Upper lobe of right lung (tissue), 1 donor: ENCODE measurements around the gene POU4F3. TPM values are rescaled to one million over a fixed set of nuclear protein-coding genes. Genes with fewer than 3 reads are reported as not detected.

ENCODE experiments used
- ATAC-seq: fragments of 200-7000 bp; cut with Tn5 transposase; one replicate; pipeline ENCODE4 v1.9.1; 2020; ENCODE audit warnings: mild to moderate bottlenecking, moderate library complexity
- DNase-seq: peaks from one replicate; pipeline ENCODE4 v3.0.0-alpha.2; 2020
- H3K27ac ChIP-seq: fragments of 200-600 bp; one replicate; pipeline ENCODE4 v1.8.0; 2022
- H3K27me3 ChIP-seq: fragments of 200-600 bp; one replicate; pipeline ENCODE4 v1.8.0; 2022; ENCODE audit warnings: mild to moderate bottlenecking
- H3K36me3 ChIP-seq: fragments of 200-600 bp; one replicate; pipeline ENCODE4 v1.8.0; 2022
- H3K4me1 ChIP-seq: fragments of 200-600 bp; one replicate; pipeline ENCODE4 v1.8.0; 2022
- H3K4me3 ChIP-seq: fragments of 200-600 bp; one replicate; pipeline ENCODE4 v1.8.0; 2022; ENCODE audit warnings: mild to moderate bottlenecking
- H3K9me3 ChIP-seq: fragments of 200-600 bp; one replicate; pipeline ENCODE4 v1.8.0; 2022
- CTCF ChIP-seq: fragments of 200-600 bp; IDR thresholded peaks from one replicate; pipeline ENCODE4 v1.8.0; 2022; ENCODE audit warnings: antibody characterized with exemption
- intact Hi-C: fragments of 100-400 bp; cut with DNase I; formaldehyde crosslinking; loops from one replicate; pipeline ENCODE4 v1.11.0; 2022
- total RNA-seq: library from RNA; stranded (reverse); fragmentation: NEBNext Ultra II Directional; extraction: Animal tissue kit (Norgen Biotek cat#: 25700); gene quantifications from one replicate; pipeline ENCODE4 v1.2.1, GENCODE V29; 2021
- donor health status: DM: no; HTN: yes; CAD: no; lungs with severe emphysema.

POU4F3 gene
- total RNA-seq, 1 donor from 2014 or later: not detected

- ATAC-seq: no peak
- intact Hi-C loops: no loop called here
- Histone ChIP-seq H3K36me3 (no peaks in the 10 kb centered on the region), H3K27ac (no peak overlapping the region), H3K9me3 (no peaks in the 10 kb centered on the region), H3K27me3 (peaks cover 6% of the 10 kb centered on the region), H3K4me3 (no peak overlapping the region), H3K4me1 (no peaks in the 10 kb centered on the region)
- TF ChIP-seq CTCF: no peak
- DNase-seq: no peak
Observed at GRCh38 chr5:146365618-146366017, 27.0 kb downstream of the POU4F3 start.

GRCh38 chr5:146366904-146367303, 28.3 kb downstream of the POU4F3 start:
- intact Hi-C loops: no loop called here
- H3K27ac ChIP-seq: no peak overlapping the region
- DNase-seq (no peak), ATAC-seq (peak; percentile 89)
- TF ChIP-seq CTCF: no peak
- H3K9me3 ChIP-seq: no peaks in the 10 kb centered on the region
- H3K4me3 ChIP-seq: no peak overlapping the region
- no peaks in the 10 kb centered on the region for H3K4me1 ChIP-seq
- H3K27me3 ChIP-seq: peaks cover under 1% of the 10 kb centered on the region
- H3K36me3 ChIP-seq: no peaks in the 10 kb centered on the region

- ATAC-seq (no peak), DNase-seq (no peak)
- Histone ChIP-seq H3K27ac (no peak overlapping the region), H3K36me3 (no peaks in the 10 kb centered on the region), H3K4me3 (no peak overlapping the region), H3K4me1 (no peaks in the 10 kb centered on the region), H3K9me3 (no peaks in the 10 kb centered on the region), H3K27me3 (no peaks in the 10 kb centered on the region)
- intact Hi-C loops: no loop called here
- no peak for TF ChIP-seq CTCF
Observed at GRCh38 chr5:146368137-146368536, 29.5 kb downstream of the POU4F3 start.

- intact Hi-C loops: no loop called here
- Histone ChIP-seq H3K36me3 (no peaks in the 10 kb centered on the region), H3K4me3 (no peak overlapping the region), H3K9me3 (no peaks in the 10 kb centered on the region), H3K27me3 (no peaks in the 10 kb centered on the region), H3K27ac (no peak overlapping the region), H3K4me1 (no peaks in the 10 kb centered on the region)
- no peak for DNase-seq
- TF ChIP-seq CTCF: no peak
- ATAC-seq: no peak
Observed at GRCh38 chr5:146369691-146370090, 31.1 kb downstream of the POU4F3 start.

- no peak for TF ChIP-seq CTCF
- no peak for ATAC-seq
- DNase-seq: no peak
Observed at GRCh38 chr5:146376821-146377220, 38.2 kb downstream of the POU4F3 start.

GRCh38 chr5:146378986-146379385, 40.3 kb downstream of the POU4F3 start:
- TF ChIP-seq CTCF: no peak
- no peak overlapping the region for H3K4me3 ChIP-seq
- no peaks in the 10 kb centered on the region for H3K36me3 ChIP-seq
- H3K27ac ChIP-seq: no peak overlapping the region
- intact Hi-C loops: no loop called here
- no peaks in the 10 kb centered on the region for H3K9me3 ChIP-seq
- H3K4me1 ChIP-seq: no peaks in the 10 kb centered on the region
- H3K27me3 ChIP-seq: no peaks in the 10 kb centered on the region
- ATAC-seq: no peak
- no peak for DNase-seq

More at GRCh38 chr5:146376821-146377220, 38.2 kb downstream of the POU4F3 start:
- Histone ChIP-seq H3K4me3 (no peak overlapping the region), H3K27me3 (no peaks in the 10 kb centered on the region), H3K27ac (no peak overlapping the region), H3K4me1 (no peaks in the 10 kb centered on the region), H3K36me3 (no peaks in the 10 kb centered on the region), H3K9me3 (no peaks in the 10 kb centered on the region)
- intact Hi-C loops: no loop called here
